GM20000 (cell line): ENCODE measurements around the gene PFKL.

Source experiments
- DNase-seq: peaks from one replicate; pipeline ENCODE4 v3.0.0; 2012; ENCODE audit warnings: low spot score
- CTCF ChIP-seq: IDR thresholded peaks from 2 replicates; pipeline ENCODE4 v1.5.1; 2012; ENCODE audit warnings: mild to moderate bottlenecking, control low read depth; ENCODE audit errors: extremely low read depth, missing control alignments

The PFKL gene

GRCh38 chr21:44331209-44331608 is 31.4 kb downstream of the PFKL start:
- TF ChIP-seq CTCF: no peak
- DNase-seq: no peak

GRCh38 chr21:44331650-44332307 is 31.9 kb downstream of the PFKL start:
- TF ChIP-seq CTCF: no peak
- DNase-seq: no peak

GRCh38 chr21:44332383-44332782 is 32.5 kb downstream of the PFKL start:
- no peak for TF ChIP-seq CTCF
- no peak for DNase-seq

GRCh38 chr21:44332965-44333364 is 33.1 kb downstream of the PFKL start:
- DNase-seq: no peak
- TF ChIP-seq CTCF: no peak

GRCh38 chr21:44333509-44334328 is 33.9 kb downstream of the PFKL start:
- TF ChIP-seq CTCF: no peak
- DNase-seq: no peak

GRCh38 chr21:44334329-44335030 is 34.6 kb downstream of the PFKL start:
- no peak for TF ChIP-seq CTCF
- no peak for DNase-seq
